Kidney epithelial cell (primary cell): ENCODE results near the gene PPAN. TPM values are rescaled to one million over a fixed set of nuclear protein-coding genes. Genes with fewer than 3 reads are reported as not detected.
A peak's percentile ranks its signal among the peaks of the same experiment; 100 is the strongest.

ENCODE experiments used
- DNase-seq: peaks from one replicate; pipeline ENCODE4 v3.0.0-alpha.2; 2010; ENCODE audit warnings: low read depth
- H3K27me3 ChIP-seq: 2 replicates; pipeline ENCODE4 v1.6.0; 2011; ENCODE audit warnings: low read length; ENCODE audit not compliant: control insufficient read depth, insufficient read depth
- H3K36me3 ChIP-seq: 2 replicates; pipeline ENCODE4 v1.5.1; 2011; ENCODE audit warnings: low read length; ENCODE audit not compliant: control insufficient read depth, insufficient read depth
- H3K4me3 ChIP-seq: 2 replicates; pipeline ENCODE4 v1.5.1; 2011; ENCODE audit warnings: low read depth, mild to moderate bottlenecking, control low read depth, low read length
- CTCF ChIP-seq: IDR thresholded peaks from 2 replicates; pipeline ENCODE4 v1.5.1; 2011; ENCODE audit warnings: mild to moderate bottlenecking, moderate library complexity, low read length, control low read depth, inconsistent platforms; ENCODE audit not compliant: insufficient read depth, poor library complexity, severe bottlenecking
- total RNA-seq: library from RNA; depleted of rRNA; stranded (reverse); fragments of >200 nt; gene quantifications from 2 replicates; pipeline ENCODE4 v1.2.3, GENCODE V29; 2015

PPAN gene
- total RNA-seq, 1 donor from 2014 or later: 63.4 TPM

- no peak overlapping the region for H3K4me3 ChIP-seq
- peaks cover 3% of the 10 kb centered on the region for H3K36me3 ChIP-seq
- DNase-seq: no peak
- H3K27me3 ChIP-seq: no peaks in the 10 kb centered on the region
- no peak for TF ChIP-seq CTCF
Measured at GRCh38 chr19:10104665-10105508, 1.3 kb upstream of the PPAN start.

- Histone ChIP-seq H3K36me3 (peaks cover 3% of the 10 kb centered on the region), H3K4me3 (no peak overlapping the region), H3K27me3 (no peaks in the 10 kb centered on the region)
- no peak for DNase-seq
- no peak for TF ChIP-seq CTCF
Measured at GRCh38 chr19:10105509-10106099, 558 bp upstream of the PPAN start.

- Histone ChIP-seq H3K36me3 (peaks cover 3% of the 10 kb centered on the region), H3K27me3 (no peaks in the 10 kb centered on the region), H3K4me3 (peak overlapping the region; percentile 69)
- no peak for DNase-seq
- TF ChIP-seq CTCF: no peak
Measured at GRCh38 chr19:10107254-10107653, 1.1 kb downstream of the PPAN start.

- DNase-seq: no peak
- H3K4me3 ChIP-seq: no peak overlapping the region
- no peak for TF ChIP-seq CTCF
Measured at GRCh38 chr19:10107817-10108367, 1.7 kb downstream of the PPAN start.

GRCh38 chr19:10109528-10109927 is 3.4 kb downstream of the PPAN start:
- H3K27me3 ChIP-seq: no peaks in the 10 kb centered on the region
- no peak for DNase-seq
- TF ChIP-seq CTCF: no peak
- H3K4me3 ChIP-seq: no peak overlapping the region
- H3K36me3 ChIP-seq: peaks cover 4% of the 10 kb centered on the region

More at GRCh38 chr19:10107817-10108367, 1.7 kb downstream of the PPAN start:
- Histone ChIP-seq H3K36me3 (peaks cover 3% of the 10 kb centered on the region), H3K27me3 (no peaks in the 10 kb centered on the region)
